Measurements from ENCODE around the gene KRT82.
"Not testable (repeated sequence)": the region's sequence is repeated elsewhere in the genome, so short reads cannot be mapped to it uniquely, and the experiment has no call there.

KRT82 gene

GRCh38 chr12:52405922-52406385 lies at the start of gene KRT82:
Gene KRT82, minus strand, starts transcription at chr12:52406335. Its CDS starts 58 bp downstream, at chr12:52406277.
- no peaks in the 10 kb centered on the region for H3K36me3 Mint-ChIP-seq
- no peak within 1 kb of the TSS for H3K4me3 Mint-ChIP-seq
- no peak within 1 kb of the TSS for H3K27ac Mint-ChIP-seq
- peaks cover 8% of the 10 kb centered on the region for H3K4me1 Mint-ChIP-seq
- DNase-seq (ENCODE audit: low spot score in 2 of 2) (no peak), ATAC-seq (no peak)
- no peaks in the 10 kb centered on the region for H3K9me3 Mint-ChIP-seq

GRCh38 chr12:52455821-52456220 lies 49.7 kb upstream of the KRT82 start:
- no peak for DNase-seq (ENCODE audit: low spot score in 2 of 2)
- peaks cover 14% of the 10 kb centered on the region for H3K4me1 Mint-ChIP-seq
- no peak for ATAC-seq
- H3K9me3 Mint-ChIP-seq: no peaks in the 10 kb centered on the region
- no peak overlapping the region for H3K4me3 Mint-ChIP-seq
- no peaks in the 10 kb centered on the region for H3K36me3 Mint-ChIP-seq
- H3K27ac Mint-ChIP-seq: no peak overlapping the region

- no peak overlapping the region for H3K4me3 Mint-ChIP-seq
- H3K9me3 Mint-ChIP-seq: no peaks in the 10 kb centered on the region
- ATAC-seq (peak; percentile 46), DNase-seq (ENCODE audit: low spot score in 2 of 2) (no peak)
- no peak overlapping the region for H3K27ac Mint-ChIP-seq
- H3K36me3 Mint-ChIP-seq: no peaks in the 10 kb centered on the region
- H3K4me1 Mint-ChIP-seq: peaks cover 14% of the 10 kb centered on the region
These were observed 48.5 kb upstream of the KRT82 start for GRCh38 chr12:52454411-52455201.

DNA sequence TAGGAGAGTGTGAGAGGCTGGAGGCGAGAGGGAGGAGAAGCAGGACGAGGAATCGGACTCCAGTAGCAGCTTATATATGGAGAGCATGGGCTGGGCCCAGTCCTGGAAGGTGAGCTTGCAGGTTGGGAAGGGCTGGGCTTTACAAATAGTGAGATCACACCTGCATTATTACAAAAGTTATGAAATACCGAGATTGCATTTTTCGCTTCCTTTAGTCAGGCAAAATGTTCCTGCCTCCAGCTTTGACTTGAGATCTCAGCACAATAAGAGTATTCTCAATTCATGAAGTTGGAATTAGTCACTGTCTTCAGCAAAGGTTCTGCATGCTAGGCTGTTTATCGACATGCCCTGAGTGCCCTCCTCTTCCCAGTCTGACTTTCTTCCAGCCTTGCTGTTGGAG lies 46.0 kb upstream of the KRT82 start, which contains the start of gene KRT6B:
Gene KRT6B (minus strand): TSS at position 46 of the 400 bp plus-strand sequence. CDS start 68 bp downstream, outside the sequence.
- DNase-seq (ENCODE audit: low spot score in 2 of 2) (no peak), ATAC-seq (no peak)
- Mint-ChIP-seq H3K27ac (no peak within 1 kb of the TSS), H3K36me3 (no peaks in the 10 kb centered on the region), H3K4me1 (peaks cover 14% of the 10 kb centered on the region), H3K4me3 (no peak within 1 kb of the TSS), H3K9me3 (no peaks in the 10 kb centered on the region)

DNA sequence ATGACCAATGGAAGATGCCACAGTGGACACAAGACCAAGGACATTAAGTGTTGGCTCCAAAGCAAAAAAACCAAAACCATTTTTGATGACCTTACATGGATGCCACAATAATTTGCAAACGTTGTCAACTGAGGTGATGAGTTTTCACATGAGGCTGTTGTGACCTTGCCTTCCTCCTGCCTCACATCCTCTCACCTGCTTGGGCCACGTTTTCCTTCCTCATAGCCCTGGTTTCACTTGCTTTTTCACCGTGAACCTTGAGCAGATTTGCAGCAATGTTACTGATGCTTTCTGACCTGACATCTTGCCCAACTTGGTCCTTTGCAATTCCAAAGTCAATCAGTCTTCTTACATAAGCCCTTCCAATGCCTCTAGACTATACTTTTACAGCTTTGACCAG lies 42.1 kb upstream of the KRT82 start:
- DNase-seq (ENCODE audit: low spot score in 2 of 2) (no peak), ATAC-seq (no peak)
- Mint-ChIP-seq H3K36me3 (no peaks in the 10 kb centered on the region), H3K4me1 (peaks cover 7% of the 10 kb centered on the region), H3K4me3 (no peak overlapping the region), H3K27ac (no peak overlapping the region), H3K9me3 (no peaks in the 10 kb centered on the region)

DNA sequence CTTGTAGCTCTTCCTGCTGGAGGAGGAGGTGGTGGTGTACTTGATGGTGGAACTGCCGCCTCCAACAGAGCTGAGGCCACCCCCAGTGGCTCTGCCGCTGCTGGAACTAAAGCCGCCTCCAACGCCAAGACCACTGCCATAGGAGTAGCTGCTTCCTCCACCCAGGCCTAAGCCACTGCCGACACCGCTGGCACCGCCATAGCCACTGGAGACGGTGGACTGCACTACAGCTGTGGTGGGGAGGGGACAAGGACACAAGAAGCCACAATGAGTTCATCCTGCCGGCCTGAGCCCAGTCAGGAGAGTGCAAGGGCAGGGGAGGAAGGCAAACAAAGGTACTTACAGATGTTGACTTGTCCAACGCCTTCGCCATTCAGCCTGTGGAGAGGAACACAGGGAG lies 41.1 kb upstream of the KRT82 start:
- not testable (repeated sequence) for DNase-seq (ENCODE audit: low spot score in 2 of 2); H3K4me1 Mint-ChIP-seq; H3K27ac Mint-ChIP-seq; H3K9me3 Mint-ChIP-seq; H3K4me3 Mint-ChIP-seq; ATAC-seq; H3K36me3 Mint-ChIP-seq

DNA sequence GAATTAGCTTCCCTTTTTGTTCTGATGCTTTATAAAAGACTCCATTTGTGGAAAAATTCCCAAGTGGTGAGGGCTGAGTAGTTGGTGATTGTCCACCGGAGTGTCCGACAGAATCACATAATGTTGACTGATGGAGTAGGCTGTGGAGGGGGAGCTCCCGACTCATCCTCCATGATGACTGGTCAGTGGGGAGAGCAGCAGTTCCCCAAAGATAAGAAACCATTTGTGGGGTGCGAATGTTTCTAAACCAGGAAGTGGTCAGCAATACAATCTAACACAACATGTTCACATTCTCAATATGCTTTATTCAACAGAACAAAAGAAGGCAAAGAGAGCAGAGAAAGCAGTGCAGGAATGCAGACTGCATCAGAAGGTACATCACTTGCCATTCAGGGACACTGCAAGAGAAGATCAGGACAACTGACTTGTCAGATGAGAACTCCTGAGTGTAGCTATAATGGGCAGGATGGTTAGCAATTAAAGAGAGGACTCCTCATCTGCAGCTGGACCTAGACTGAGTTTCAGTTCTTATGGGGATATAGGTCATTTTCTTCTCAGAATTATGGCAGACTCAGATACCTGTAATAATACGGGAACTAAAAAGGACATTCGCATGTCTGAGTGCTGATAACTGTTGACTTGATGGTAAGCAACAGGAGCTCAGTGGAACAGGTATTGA lies 40.4 kb upstream of the KRT82 start:
- Mint-ChIP-seq H3K27ac (no peak overlapping the region), H3K4me1 (peaks cover 7% of the 10 kb centered on the region)

GRCh38 chr12:52445876-52446275 lies 39.7 kb upstream of the KRT82 start:
- Mint-ChIP-seq H3K27ac (no peak overlapping the region), H3K9me3 (no peaks in the 10 kb centered on the region), H3K36me3 (no peaks in the 10 kb centered on the region), H3K4me1 (peaks cover 7% of the 10 kb centered on the region), H3K4me3 (no peak overlapping the region)
- ATAC-seq (no peak), DNase-seq (ENCODE audit: low spot score in 2 of 2) (no peak)

More for the DNA sequence above, 40.4 kb upstream of the KRT82 start:
- no peaks in the 10 kb centered on the region for H3K36me3 Mint-ChIP-seq
- H3K9me3 Mint-ChIP-seq: no peaks in the 10 kb centered on the region
- H3K4me3 Mint-ChIP-seq: no peak overlapping the region
- no peak for DNase-seq (ENCODE audit: low spot score in 2 of 2)
- ATAC-seq: no peak

DNA sequence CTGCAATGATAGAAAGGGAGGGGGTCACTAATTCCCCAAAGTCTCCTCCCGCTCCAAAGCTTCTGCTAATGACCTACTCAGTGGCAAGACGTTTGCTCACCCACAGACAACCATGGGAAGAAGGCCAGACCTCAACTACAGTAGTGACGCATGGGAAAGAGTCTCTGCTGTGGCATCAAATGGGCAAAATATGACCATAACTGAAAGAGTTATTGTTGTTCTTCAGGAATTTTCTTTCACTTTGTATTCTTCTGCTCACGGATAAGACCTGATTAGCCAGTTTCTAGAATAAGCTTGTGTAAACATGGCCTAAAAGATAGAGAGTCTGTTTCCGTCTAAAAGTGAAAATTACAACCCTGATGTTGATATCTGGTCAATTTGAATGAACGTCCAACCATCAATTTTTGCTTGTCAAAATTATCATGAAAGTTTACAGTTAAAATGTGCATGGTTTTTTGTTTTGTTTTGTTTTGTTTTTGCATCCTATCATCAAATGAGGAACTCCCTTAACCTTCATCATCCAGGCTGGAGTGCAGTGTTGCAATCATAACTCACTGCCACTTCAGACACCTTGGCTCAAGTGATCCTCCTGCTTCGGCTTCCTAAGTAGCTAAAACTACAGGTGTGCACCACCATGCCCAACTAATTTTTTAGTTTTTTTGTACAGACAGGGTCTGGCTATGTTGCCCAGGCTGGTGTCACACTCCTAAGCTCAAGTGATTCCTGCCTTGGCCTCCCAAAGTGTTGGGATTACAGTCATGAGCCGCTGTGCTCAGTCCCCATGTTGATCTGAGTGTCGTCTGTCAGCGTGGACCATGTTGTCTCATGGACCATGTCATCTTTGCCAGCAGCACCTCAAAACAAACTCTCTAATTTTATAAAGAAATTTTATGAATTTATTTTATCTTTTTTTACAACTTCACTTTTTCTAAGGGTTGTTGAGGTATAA lies 38.8 kb upstream of the KRT82 start:
- peaks cover 7% of the 10 kb centered on the region for H3K4me1 Mint-ChIP-seq

GRCh38 chr12:52443966-52444365 lies 37.8 kb upstream of the KRT82 start:
- Mint-ChIP-seq H3K36me3 (no peaks in the 10 kb centered on the region), H3K4me1 (peaks cover 7% of the 10 kb centered on the region), H3K9me3 (no peaks in the 10 kb centered on the region), H3K4me3 (no peak overlapping the region), H3K27ac (no peak overlapping the region)
- ATAC-seq (no peak), DNase-seq (ENCODE audit: low spot score in 2 of 2) (no peak)

More for the DNA sequence above, 38.8 kb upstream of the KRT82 start:
- Mint-ChIP-seq H3K36me3 (no peaks in the 10 kb centered on the region), H3K4me3 (no peak overlapping the region), H3K9me3 (no peaks in the 10 kb centered on the region), H3K27ac (no peak overlapping the region)
- DNase-seq (ENCODE audit: low spot score in 2 of 2) (no peak), ATAC-seq (no peak)

DNA sequence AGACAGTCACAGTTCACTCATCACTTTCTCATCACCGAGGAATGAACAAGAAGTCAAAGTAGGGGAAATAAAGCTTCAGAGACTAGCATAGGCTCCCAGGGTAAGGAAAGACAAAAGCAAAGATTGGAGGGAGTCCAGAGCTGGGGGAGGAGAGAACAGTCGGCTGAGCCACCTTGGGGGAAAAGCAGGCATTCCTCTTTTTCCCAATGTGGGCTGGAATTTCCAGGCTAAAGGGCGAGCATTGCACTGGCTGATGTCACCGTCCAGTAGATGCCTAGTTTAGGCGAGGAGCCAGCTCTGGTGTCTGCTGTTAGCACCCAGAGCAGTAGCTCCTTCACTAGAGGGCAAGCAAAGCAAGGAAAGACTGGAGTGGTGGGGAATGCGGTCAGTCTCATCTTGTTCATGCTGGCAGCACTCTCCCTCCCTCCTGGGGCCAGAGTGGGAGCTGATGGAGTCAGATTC lies 36.5 kb upstream of the KRT82 start:
- H3K9me3 Mint-ChIP-seq: no peaks in the 10 kb centered on the region
- no peak for DNase-seq (ENCODE audit: low spot score in 2 of 2)

GRCh38 chr12:52441320-52441911 lies 35.3 kb upstream of the KRT82 start:
- Mint-ChIP-seq H3K9me3 (no peaks in the 10 kb centered on the region), H3K4me3 (no peak overlapping the region), H3K4me1 (peaks cover 3% of the 10 kb centered on the region), H3K27ac (no peak overlapping the region), H3K36me3 (no peaks in the 10 kb centered on the region)
- ATAC-seq: no peak
- no peak for DNase-seq (ENCODE audit: low spot score in 2 of 2)

More for the DNA sequence above, 36.5 kb upstream of the KRT82 start:
- H3K4me1 Mint-ChIP-seq: peaks cover 7% of the 10 kb centered on the region
- H3K4me3 Mint-ChIP-seq: no peak overlapping the region
- no peak for ATAC-seq
- H3K27ac Mint-ChIP-seq: no peak overlapping the region
- no peaks in the 10 kb centered on the region for H3K36me3 Mint-ChIP-seq

GRCh38 chr12:52440821-52441319 lies 34.7 kb upstream of the KRT82 start:
- H3K27ac Mint-ChIP-seq: no peak overlapping the region
- ATAC-seq: peak; percentile 46
- DNase-seq (ENCODE audit: low spot score in 2 of 2): no peak
- H3K4me3 Mint-ChIP-seq: no peak overlapping the region
- no peaks in the 10 kb centered on the region for H3K4me1 Mint-ChIP-seq
- H3K9me3 Mint-ChIP-seq: no peaks in the 10 kb centered on the region
- H3K36me3 Mint-ChIP-seq: no peaks in the 10 kb centered on the region

DNA sequence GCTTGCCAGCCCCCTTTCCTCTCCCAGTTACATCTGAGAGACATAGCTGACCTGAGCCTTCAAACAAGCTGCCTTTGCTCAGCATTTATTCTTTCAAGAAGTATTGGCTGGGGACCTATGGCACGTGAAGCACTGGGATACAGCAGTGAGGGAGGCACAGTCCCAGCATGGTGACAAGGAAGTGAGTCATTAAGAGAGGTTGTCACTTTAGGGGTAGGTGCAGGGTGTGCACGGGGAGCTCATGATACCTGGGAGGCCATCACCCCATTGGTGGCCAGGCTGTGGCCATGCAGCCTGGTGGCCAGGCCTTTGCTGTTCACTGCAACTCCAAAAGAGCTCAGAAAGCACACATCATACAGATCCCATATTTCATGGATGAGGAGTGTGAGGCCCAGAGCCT lies 33.7 kb upstream of the KRT82 start:
- H3K4me3 Mint-ChIP-seq: no peak overlapping the region
- DNase-seq (ENCODE audit: low spot score in 2 of 2) (no peak), ATAC-seq (no peak)
- H3K27ac Mint-ChIP-seq: no peak overlapping the region
- H3K9me3 Mint-ChIP-seq: no peaks in the 10 kb centered on the region
- H3K4me1 Mint-ChIP-seq: no peaks in the 10 kb centered on the region
- H3K36me3 Mint-ChIP-seq: no peaks in the 10 kb centered on the region
